Amniotic epithelial cell (primary cell): Measurements from ENCODE around the gene ENPP1.

Experiments
- DNase-seq: peaks from one replicate; pipeline ENCODE4 v3.0.0-alpha.2; 2010; ENCODE audit warnings: low read depth

Gene ENPP1

DNA sequence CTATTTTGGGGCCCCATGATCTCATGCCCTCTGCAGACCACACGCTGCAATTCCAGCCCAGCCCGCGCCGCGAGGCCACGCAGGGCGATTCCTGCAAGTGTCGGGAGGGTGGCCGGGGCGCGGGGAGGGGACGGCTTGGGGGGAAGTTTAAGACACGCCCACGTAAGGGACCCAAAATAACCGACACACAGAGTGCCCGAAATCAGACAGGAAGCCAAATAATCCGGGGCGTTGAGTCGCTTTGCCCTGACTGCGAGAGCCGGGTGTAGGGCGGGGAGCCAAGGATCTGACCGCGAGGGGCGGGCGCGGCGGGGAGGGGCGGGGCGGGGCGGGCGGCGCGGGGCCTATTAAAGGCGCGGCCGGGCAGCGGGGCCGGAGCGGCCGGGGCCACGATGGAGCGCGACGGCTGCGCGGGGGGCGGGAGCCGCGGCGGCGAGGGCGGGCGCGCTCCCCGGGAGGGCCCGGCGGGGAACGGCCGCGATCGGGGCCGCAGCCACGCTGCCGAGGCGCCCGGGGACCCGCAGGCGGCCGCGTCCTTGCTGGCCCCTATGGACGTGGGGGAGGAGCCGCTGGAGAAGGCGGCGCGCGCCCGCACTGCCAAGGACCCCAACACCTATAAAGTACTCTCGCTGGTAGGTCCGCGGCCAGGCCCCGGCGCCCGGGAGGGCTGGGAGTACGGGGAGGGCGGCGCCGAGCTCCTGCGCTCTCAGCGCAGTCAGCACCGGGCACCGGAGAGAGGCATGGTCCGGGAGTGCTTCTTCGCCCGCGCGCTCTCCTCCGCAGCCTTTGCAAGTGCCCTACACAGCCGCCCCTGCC lies at the start of gene ENPP1:
ENPP1 (plus strand) TSS at position 377 of the 816 bp plus-strand sequence; CDS start at position 393, 16 bp downstream.
- DNase-seq: peak; percentile 55

DNA sequence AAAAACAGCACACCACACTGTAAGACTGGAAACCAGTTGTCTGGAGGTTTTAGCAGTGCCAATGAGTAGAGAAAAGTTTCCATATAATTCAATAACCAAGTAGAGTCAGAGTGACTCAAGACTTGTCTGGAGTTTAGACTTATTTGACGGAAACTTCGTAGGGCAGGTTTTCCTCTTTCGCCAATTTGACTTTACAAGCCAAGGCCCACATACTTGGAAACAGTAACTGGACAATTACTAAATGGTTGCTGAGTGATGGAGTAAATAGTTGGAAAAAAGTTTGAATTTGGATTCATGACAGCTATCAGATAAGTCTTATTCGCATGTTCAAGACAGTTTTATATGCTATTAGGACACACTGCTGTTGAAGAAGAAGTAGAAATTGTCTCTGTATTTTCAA lies 48.9 kb upstream of the ENPP1 start:
- no peak for DNase-seq

DNA sequence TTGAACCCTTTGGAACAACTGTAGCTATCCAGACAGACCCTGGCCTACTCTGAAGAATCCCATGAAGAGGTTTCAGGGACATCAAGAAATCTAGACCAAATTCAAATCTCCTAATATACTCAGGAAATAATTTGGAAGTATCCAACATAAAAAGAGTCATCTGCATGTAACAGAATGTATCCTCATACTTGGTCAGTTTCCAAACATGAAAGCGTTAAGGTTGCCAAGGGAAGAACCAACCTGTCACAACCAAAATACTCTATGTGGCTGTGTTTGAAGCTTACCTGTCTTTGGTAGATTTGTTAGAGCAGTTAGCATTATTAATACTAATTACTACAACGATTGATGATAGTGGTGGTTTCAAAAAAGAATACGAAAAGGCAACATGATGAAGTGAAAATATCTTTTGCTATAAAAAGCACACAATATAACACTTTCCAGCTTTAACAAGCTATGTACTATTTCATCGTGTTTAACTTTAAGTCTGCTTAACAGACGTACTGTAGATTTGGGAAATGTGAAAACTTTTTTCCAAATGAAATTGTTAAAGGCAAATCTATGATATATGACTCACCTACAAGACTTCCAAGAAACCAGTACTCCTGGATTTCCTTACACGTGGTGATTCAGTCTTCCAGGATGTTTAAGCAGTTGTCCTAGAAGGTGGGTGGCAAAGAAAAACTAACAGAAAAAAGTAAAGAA lies 46.6 kb upstream of the ENPP1 start:
- peak; percentile 72 for DNase-seq

DNA sequence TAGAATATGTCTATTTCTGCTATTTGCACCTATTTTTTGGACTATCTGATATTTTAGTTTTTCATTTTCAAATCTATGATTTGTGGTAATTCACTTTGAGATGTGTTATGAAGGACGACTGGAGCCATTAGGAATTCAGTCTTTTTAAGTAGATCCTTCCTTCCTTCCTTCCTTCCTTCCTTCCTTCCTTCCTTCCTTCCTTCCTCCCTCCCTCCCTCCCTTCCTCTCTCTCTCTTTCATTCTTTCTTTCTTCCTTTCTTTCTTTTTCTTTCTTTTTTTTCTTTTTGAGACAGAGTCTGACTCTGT lies 46.1 kb upstream of the ENPP1 start:
- no peak for DNase-seq

DNA sequence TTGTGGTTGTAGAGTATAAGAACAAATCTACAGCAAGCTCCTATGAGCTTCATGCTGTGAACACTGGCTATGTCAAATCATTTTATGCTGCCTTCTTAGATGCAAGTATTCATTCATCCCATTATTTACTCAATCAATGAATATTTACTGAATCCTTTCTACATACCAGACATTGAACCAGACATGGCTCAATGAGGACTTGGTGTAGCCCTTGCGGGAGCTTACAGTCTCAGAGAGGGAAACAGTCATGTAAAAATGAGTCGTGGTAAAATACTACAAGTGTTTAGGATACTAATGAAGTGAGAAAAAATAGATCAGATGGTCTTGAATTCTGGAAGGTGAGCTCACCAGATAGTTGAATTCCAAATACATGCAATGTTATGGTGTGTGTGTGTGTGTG lies 44.8 kb upstream of the ENPP1 start:
- DNase-seq: no peak

DNA sequence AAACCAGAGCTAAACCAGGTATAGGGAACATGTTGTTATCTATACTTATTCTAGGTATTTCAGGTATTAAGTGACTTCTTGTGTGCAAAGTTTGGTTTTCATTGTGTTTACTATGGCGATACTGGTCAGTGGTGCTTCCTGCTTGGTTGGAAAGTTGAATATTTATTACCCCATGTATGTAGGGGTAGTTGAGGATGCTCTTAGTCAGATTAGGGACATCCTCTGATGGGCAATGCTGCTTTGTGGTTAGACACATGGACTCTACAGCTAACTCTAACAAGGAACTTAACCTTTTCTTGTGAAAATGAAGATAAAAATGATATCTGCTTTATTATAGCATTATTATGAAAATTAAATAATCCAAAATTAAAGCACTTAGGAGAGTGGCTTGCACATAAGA lies 44.1 kb upstream of the ENPP1 start:
- no peak for DNase-seq

DNA sequence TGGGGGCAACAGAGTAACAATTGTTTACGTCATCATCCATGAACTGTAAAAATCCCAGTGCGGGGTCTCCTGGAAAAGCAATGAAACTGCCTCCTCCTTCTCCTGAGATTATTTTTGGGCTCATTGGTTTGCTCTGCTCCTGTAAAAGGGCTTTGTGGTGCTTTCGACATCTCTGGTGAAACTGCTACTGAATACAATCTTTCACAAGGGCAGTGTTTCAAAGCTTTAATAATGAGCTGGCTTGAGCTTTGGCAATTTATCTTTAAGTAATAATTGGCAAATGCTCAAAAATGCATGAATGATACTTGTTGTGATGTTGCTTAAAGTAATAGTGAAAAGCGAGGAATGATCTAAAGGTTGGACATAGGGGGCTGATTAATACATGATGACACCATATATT lies 43.5 kb upstream of the ENPP1 start:
- peak; percentile 82 for DNase-seq

DNA sequence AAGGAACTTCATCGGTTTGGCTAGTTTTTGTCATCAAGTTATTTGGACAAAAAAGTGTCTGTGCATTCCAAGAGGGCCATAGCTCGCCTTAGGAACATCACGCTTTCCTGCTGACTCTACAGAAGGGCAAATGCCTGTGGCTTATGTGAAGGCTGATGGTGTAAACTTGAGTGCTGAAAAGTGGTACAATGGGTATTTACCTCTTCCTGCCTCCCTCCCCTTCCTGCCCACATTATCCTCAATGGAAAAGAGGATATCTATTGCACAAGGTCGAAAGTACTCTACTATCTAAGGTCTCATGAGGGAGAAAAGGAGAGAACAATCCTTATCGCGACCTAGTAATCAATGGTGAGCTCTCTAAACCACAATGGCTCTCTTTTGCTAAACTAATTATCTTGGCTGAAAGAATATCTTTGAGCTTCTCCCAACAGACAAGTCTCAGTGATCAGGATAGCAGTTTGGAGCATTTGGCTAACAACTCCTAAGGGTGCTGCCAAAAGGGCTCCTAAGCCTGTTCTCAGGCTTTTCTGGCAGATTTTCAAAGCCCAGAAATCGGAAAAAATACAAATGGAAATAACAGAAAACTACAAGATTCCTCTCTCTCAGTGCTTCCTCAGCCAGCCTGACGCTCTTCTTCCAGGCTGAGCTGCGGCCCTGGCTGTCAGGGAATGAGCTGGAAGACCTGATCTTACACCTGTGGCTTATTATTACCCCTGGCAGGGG lies 42.6 kb upstream of the ENPP1 start:
- DNase-seq: peak; percentile 92

DNA sequence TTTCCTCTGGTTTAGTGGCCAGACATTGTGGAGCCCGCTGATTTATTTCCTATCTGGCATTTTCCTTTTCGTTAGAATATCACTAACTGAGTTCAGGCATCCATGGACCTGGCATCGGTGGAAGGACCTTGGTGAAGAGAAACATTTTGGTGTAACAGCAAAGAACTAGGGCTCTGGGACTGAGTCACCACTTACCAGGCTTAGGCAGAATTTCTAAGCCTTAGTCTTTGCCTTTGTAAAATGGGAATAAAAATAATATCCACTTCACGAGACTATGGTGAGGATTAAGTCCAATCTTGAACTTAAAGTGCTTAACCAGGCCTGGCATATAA lies 42.0 kb upstream of the ENPP1 start:
- DNase-seq: no peak

DNA sequence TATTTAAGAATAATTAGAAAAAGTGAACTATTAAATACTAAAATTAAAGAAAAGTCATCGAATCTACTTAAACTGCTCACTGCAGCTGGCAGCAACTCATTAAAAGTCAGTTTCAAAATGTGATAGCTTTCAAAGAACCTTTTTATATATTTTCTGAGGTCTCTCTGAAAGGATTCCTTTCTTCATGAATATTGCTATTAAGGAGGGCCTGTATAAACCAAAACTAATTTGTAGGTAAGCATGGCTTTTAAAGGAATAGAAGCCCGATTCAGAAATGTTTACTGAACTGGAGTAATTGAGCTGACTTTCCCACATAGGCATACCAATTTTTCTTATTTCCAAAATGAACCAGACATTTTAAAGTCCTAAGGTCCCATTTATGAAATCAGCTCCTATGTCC lies 41.2 kb upstream of the ENPP1 start:
- no peak for DNase-seq

DNA sequence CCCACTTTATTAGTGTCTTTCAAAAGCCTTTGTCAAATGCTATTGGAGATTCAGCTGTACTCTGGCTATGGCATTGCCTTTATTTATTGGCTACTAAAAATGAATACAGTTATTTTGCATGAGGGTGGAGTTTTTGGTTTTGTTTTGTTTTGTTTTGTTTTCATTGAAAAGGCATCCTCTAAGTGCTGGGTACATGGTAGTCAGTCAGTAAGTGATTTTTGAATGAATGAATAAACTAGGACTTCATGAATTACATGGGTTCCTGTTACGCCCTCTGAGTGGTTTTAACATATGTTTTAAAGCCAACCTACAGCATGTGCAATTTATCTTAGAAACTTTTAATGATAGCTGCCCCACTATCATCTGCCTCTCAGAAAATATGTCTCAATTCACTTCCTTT lies 38.9 kb upstream of the ENPP1 start:
- no peak for DNase-seq

DNA sequence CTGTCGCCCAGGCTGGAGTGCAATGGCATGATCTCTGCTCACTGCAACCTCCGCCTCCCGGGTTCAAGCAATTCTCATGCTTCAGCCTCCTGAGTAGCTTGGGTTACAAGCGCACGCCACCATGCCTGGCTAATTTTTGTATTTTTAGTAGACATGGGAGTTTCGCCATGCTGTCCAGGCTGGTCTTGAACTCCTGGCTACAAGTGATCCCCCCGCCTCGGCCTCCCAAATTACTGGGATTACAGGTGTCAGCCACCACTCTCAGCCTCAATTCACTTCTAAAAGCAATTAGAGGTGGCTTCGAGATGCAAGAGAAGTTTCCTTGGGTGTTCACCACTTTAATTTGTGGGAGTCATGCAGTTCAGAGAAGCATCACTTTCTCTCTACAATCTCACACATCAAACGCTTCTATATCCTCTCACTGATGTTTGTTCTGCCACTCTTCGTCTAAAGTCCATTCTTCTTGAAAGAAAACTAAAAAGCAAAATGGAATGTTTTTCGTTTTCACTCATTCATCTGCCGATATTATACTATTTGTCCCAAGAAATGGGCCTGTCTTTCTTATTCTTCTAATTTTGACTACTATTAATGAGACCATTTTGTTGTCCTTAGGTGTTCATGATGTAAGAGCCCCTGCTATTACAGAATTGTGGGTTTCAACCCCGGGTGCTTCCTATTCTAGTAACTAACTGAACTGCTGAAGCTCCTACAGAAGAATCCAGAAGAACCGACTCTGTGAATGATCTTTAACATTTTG lies 38.3 kb upstream of the ENPP1 start:
- no peak for DNase-seq

DNA sequence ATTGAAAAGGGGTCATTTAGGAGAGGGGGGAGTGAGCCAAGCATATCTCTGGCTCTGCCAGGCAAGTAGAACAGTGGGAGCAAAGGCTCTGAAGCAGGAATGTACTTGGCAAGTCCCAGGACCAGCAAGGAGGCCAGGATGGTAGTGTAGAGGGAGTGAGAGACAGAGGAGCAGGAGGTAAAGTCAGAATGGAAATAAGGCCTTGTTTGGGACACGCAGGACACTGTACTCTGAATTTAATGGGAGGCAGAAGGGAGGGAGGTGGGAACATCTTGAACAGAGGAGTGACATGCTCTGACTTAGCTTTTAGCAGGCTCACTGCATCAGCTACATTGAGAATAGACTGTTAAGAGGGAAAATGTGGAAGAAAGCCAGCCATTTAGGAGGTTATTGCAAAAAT lies 37.0 kb upstream of the ENPP1 start:
- DNase-seq: no peak

DNA sequence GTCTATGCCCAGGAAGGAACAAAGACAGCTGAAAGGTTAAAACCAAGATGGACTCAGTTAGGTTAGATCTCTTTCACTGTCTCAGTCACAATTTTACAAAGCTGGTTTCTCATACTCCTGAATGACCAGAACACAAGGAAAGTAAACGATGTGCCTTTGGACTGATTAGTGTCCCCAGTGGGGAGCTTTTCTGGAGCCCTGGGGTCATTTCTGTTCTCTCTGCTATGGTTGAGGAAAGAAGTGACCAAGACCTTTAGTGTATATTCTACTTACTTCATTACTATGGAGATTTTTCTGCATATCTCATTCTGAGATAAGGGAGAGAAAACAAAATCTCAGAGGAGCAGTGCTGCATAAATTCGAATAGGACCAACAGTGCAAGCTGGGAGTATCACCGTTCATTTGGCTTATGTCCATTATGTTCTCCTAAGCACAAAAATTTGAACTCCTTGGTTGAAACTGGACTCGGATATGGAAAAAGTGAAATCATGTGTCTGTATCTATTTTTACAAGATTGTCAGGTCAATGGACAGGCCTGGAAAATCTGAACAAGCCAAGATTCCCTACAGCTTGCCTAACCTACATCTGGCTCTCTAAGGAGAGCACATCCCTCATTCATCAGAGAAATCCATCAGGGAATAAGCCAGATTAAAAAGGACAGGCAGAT lies 34.4 kb upstream of the ENPP1 start:
- DNase-seq: no peak

DNA sequence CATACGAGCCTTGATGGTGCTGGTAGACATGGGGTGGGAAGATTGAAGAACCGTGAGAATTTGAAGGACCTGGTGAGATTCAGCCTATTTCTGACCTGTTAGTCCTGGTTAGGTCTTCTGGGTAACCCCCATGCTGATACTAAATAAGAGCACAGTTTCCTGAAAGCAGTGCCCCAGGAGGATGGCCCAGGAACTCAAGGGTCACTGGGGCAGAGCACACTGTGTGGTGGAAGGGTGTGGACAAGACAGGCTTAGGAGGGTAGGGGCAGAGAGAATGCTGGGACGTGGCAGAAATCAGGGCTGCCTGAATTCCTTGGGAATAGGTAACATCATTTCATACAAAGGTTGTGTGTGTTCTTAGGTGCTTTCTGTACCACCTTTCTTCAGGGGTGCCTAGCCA lies 31.9 kb upstream of the ENPP1 start:
- no peak for DNase-seq

DNA sequence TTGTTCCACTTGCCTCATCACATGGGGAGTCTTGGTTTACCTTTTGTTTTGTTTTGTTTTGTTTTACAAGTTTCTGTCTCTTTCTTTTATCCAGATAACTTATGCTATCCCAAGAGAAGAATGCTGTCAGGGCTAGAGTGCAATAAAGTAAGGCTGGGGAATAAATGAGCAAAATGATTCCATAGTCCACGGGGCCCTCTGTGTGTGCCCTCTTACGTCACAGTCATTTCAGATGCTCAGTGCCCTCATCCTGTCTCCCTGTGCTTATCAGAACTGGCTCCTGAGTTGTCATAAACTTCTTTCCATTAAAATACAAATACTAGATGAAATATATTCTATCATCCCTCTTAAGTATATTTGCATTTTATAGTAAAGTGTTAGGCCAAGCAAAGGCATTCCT lies 30.8 kb upstream of the ENPP1 start:
- DNase-seq: no peak

DNA sequence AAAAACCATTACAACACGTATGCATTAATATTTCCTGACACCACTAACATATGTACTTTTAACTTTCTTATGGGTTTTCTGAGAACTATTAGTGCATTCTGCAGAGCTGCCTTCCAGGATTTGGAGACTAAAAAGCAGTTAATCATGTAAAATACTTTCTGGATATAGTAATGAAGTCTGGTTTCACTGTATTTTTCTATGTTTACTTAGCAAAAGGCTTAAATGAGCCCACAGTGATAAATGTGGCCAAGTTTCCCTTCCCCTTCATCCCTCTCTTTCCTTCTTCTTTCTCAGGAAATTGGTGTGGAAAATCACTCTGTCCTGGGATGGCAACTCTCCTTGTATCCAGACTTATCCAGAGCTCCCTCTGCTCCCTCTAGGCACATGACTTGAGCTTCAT lies 29.7 kb upstream of the ENPP1 start:
- DNase-seq: peak; percentile 62

DNA sequence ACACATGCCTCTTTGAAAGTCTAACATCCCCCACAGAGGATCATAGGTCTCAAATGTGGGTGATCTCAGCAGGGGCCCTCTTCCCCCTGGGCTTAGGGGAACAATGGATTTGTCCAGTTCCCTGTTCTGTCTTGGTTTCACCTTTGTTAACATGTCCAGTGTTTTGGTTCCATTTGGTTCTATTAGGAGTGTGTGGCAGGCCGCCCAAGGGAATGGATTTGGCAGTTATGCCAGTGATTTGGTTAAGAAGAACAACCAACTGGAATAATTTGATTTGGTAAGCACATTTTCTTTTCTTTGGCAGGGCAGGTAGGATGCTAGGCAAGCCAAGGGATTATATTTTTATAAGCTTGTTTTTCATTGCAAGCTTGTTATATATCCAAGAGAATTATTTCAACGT lies 28.5 kb upstream of the ENPP1 start:
- DNase-seq: no peak

DNA sequence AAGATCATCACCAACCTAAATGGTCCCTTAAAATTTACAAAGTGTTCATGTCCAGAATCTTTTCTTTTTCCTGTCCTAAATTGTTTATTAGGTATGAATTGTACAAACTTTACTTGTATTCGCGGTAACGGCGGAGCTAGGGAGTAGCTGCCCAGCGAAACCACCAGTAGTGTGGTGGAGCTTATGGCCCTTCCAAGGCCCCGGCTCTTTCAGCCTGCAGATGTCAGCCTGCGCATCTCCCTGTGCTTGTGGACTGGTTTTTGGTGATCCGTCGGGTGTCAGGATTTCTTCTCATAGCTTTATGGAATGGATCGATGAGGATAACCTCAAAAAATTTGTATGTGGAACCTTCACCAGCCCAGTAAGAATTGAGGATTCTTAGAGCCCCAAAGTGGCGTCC lies 27.2 kb upstream of the ENPP1 start:
- no peak for DNase-seq

DNA sequence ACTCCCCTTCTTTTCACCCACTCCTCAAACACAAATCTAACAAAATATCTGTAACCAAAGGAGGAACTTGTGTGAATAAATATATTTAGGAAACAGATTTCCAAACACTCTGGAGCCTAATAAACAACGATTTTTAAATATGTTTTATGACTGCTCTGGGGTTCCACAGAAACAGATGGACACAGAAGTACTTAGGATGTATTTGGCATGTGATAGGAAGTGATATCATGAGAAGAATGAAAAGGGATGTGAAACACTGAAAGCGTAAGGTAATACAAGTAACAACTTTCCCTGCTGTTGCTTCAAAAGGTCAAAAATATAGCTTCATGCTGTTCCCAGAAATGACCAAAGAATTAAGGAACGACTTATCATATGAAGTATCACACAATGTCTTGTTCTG lies 26.1 kb upstream of the ENPP1 start:
- no peak for DNase-seq

DNA sequence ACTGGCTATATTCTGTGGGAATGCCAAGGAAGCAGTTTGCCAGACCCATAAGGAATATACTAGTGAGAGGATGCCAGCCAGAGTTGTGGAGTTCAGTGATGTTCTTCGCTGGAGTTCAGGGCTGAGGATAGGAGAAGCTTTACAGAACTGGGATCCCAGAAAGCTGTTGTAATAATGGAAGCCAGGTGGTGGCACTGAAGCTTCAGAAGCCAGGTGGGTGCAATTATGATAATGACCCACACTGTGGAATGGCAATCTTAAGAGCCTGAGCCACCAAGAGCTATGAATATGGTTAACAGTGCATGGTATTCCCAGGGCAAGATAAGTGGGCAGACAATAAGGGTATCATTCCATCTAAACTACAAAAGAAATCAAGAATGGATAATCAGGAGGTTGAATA lies 25.1 kb upstream of the ENPP1 start:
- no peak for DNase-seq

DNA sequence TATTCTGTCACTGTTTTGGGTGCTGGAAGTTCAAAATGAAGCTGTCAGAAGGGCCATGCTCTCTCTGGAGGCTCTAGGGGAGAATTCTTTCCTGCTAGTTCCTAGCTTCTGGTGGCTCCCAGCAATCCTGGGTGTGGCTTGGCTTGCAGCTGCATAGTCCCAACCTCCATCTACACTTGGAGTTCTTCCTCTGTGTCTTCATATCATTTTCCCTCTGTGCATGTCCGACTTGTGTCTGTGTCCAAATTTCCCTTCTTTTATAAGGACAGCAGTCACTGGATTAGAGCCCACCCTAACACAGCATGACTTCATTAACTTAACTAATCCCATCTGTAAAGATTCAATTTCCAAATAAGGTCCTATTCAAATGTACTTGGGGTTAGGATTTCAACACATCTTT lies 23.3 kb upstream of the ENPP1 start:
- no peak for DNase-seq
